C4-2B (cell line): ENCODE data around the gene MOSPD3.

ENCODE experiments used
- ZFX ChIP-seq: fragments of 450-650 bp; IDR thresholded peaks from 2 replicates; pipeline ENCODE4 v1.6.1; 2017
- TF ChIP-seq, protein P1 (sequence below): fragments of 450-650 bp; conservative IDR thresholded peaks from 2 replicates; pipeline ENCODE4 v1.5.1; 2017; ENCODE audit warnings: mild to moderate bottlenecking

DNA sequence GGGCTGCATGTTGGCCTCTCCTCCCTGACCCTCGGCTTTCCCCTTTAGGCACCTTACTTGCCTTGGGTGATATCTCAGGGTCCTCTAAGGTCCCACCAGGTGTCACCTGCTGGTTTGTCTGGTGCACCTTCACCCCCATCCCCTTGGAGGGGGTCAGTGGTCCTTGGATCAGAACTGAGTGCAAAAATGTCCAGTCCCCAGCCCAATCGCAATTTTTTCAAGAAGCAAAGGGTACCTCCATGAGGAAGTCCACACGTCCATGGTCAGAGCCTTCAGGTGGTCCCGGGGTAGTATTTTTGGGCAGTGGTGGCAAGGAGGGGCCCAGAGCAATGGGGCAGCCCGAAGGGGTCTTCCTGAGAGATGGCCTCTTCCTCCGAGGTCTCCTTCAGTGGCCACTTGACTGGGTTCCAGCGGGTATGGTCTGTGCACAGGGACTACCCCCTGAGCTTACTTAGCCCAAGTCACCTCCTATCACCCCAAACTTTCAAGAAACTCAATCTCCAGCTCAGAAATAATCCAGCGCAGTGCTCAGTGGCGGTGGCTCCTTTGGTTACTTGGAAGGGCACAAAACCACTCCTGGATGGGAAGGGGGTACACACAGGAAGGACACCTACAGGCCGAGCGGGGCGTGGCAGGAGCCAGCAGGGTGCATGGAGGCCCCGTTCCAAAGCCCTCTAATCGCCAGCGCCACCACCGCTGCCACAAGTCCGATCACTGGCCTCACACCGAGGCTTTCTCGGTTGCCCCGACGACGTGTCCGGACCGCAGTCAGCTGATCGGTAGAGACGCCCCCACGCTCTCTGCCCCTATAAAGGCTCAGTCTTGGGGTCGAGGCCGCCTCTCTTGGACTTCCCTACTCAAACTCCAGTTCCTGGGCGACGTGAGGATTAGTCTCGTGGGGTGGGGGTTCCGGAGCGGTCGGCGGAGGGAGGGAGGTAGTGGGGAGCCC is 43.2 kb upstream of the MOSPD3 start:
- TF ChIP-seq, protein P1, sequence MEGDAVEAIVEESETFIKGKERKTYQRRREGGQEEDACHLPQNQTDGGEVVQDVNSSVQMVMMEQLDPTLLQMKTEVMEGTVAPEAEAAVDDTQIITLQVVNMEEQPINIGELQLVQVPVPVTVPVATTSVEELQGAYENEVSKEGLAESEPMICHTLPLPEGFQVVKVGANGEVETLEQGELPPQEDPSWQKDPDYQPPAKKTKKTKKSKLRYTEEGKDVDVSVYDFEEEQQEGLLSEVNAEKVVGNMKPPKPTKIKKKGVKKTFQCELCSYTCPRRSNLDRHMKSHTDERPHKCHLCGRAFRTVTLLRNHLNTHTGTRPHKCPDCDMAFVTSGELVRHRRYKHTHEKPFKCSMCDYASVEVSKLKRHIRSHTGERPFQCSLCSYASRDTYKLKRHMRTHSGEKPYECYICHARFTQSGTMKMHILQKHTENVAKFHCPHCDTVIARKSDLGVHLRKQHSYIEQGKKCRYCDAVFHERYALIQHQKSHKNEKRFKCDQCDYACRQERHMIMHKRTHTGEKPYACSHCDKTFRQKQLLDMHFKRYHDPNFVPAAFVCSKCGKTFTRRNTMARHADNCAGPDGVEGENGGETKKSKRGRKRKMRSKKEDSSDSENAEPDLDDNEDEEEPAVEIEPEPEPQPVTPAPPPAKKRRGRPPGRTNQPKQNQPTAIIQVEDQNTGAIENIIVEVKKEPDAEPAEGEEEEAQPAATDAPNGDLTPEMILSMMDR, result peak; percentile 47
- TF ChIP-seq ZFX, result no peak
